Smooth muscle cell (in vitro differentiated cells): Measurements from ENCODE around the gene ELOB. TPM values are rescaled to one million over a fixed set of nuclear protein-coding genes. Genes with fewer than 3 reads are reported as not detected.

Experiments used
- DNase-seq: peaks from one replicate; lab custom pipeline; 2025; ENCODE audit not compliant: unreplicated experiment; lab: John Stamatoyannopoulos, UW
- H2AFZ ChIP-seq: fragments of 200-600 bp; sonication (generic); 2 replicates; pipeline ENCODE4 v1.6.0; 2016; ENCODE audit warnings: antibody characterized with exemption, low read depth, mild to moderate bottlenecking
- H3F3A ChIP-seq: fragments of 200-600 bp; sonication (generic); 2 replicates; pipeline ENCODE4 v1.6.0; 2017; ENCODE audit warnings: antibody characterized with exemption, low read depth
- H3K27ac ChIP-seq: fragments of 200-600 bp; sonication (generic); 2 replicates; pipeline ENCODE4 v1.5.1; 2016; ENCODE audit warnings: low read depth, mild to moderate bottlenecking
- H3K27me3 ChIP-seq: fragments of 200-600 bp; sonication (generic); 2 replicates; pipeline ENCODE4 v1.6.1; 2016; ENCODE audit warnings: low read depth, mild to moderate bottlenecking
- H3K36me3 ChIP-seq: fragments of 200-600 bp; sonication (generic); 2 replicates; pipeline ENCODE4 v1.5.1; 2016; ENCODE audit warnings: low read depth
- H3K4me1 ChIP-seq: fragments of 200-600 bp; sonication (generic); 2 replicates; pipeline ENCODE4 v1.5.1; 2016; ENCODE audit warnings: low read depth
- H3K4me2 ChIP-seq: fragments of 200-600 bp; sonication (generic); 2 replicates; pipeline ENCODE4 v1.6.0; 2016; ENCODE audit warnings: mild to moderate bottlenecking
- H3K4me3 ChIP-seq: fragments of 200-600 bp; sonication (generic); 2 replicates; pipeline ENCODE4 v1.5.1; 2016; ENCODE audit warnings: mild to moderate bottlenecking
- H3K79me2 ChIP-seq: fragments of 200-600 bp; sonication (generic); 2 replicates; pipeline ENCODE4 v1.6.0; 2016; ENCODE audit warnings: low read depth, mild to moderate bottlenecking
- H3K9ac ChIP-seq: fragments of 200-600 bp; sonication (generic); 2 replicates; pipeline ENCODE4 v1.6.0; 2016; ENCODE audit warnings: low read depth
- H3K9me3 ChIP-seq: fragments of 200-600 bp; sonication (generic); replicated peaks from 2 replicates; pipeline ENCODE4 v1.5.1; 2016; ENCODE audit warnings: low read depth
- H4K20me1 ChIP-seq: fragments of 200-600 bp; sonication (generic); 2 replicates; pipeline ENCODE4 v1.6.0; 2016; ENCODE audit warnings: low read depth
- CTCF ChIP-seq: fragments of 200-600 bp; sonication (generic); IDR thresholded peaks from 2 replicates; pipeline ENCODE4 v1.5.1; 2017; ENCODE audit warnings: borderline replicate concordance, mild to moderate bottlenecking, antibody characterized with exemption; ENCODE audit not compliant: insufficient read depth, poor library complexity, severe bottlenecking
- WGBS: methylation state at CpG from one replicate; pipeline ENCODE4 v1.1.7; 2016; ENCODE audit warnings: low lambda C conversion rate; 5-methylcytosine and 5-hydroxymethylcytosine counted together
- polyA plus RNA-seq: library from polyadenylated mRNA; unstranded; fragments of >200 nt; fragmentation: Nextera tagmentation; extraction: Ambion mirVana; gene quantifications from 2 replicates; pipeline ENCODE4 v1.2.1, GENCODE V29; 2016
- total RNA-seq: library from RNA; depleted of rRNA; stranded (reverse); fragments of >200 nt; gene quantifications from 2 replicates; pipeline ENCODE4 v1.2.3, GENCODE V29; 2014

Gene ELOB
- total and polyA plus RNA-seq, 2 experiments from 2014 or later, result 709 to 1,090 TPM

DNA sequence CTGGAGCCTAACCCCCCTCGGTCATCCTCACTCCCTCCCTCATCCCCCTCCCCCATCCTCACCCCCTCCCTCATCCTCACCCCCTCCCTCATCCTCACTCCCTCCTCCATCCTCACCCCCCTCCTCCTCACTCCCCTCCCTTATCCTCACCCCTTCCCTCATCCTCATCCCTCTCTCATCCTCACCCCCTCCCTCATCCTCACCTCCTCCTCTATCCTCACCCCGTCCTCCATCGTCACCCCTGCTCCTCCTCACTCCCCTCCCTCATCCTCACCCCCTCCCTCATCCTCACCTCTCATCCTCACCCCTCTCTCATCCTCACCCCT, 9.7 kb upstream of the ELOB start:
- Histone ChIP-seq H3K4me3 (no peak overlapping the region), H3K4me1 (no peaks in the 10 kb centered on the region), H3K9me3 (no peaks in the 10 kb centered on the region), H4K20me1 (no peaks in the 10 kb centered on the region), H3K36me3 (no peaks in the 10 kb centered on the region), H3K27me3 (peaks cover 18% of the 10 kb centered on the region), H3F3A (no peaks in the 10 kb centered on the region), H3K79me2 (no peaks in the 10 kb centered on the region), H3K9ac (no peak overlapping the region), H3K27ac (no peak overlapping the region), H3K4me2 (no peak overlapping the region), H2AFZ (no peak overlapping the region)
- no peak for DNase-seq
- TF ChIP-seq CTCF, result no peak
- WGBS, result no CpG with 5 or more reads among the region's 3 CpGs

GRCh38 chr16:2786061-2786825, 9.2 kb upstream of the ELOB start:
- DNase-seq, result no peak
- no peak overlapping the region for H3K4me2 ChIP-seq
- H3K79me2 ChIP-seq, result no peaks in the 10 kb centered on the region
- H3K4me3 ChIP-seq, result no peak overlapping the region
- H2AFZ ChIP-seq, result no peak overlapping the region
- H3K27me3 ChIP-seq, result peaks cover 18% of the 10 kb centered on the region
- H3K36me3 ChIP-seq, result no peaks in the 10 kb centered on the region
- H4K20me1 ChIP-seq, result no peaks in the 10 kb centered on the region
- no peak overlapping the region for H3K9ac ChIP-seq
- H3F3A ChIP-seq, result no peaks in the 10 kb centered on the region
- H3K27ac ChIP-seq, result no peak overlapping the region
- WGBS, result 86% methylated on average over 14 of the region's 15 CpGs
- H3K9me3 ChIP-seq, result no peaks in the 10 kb centered on the region
- TF ChIP-seq CTCF, result no peak
- H3K4me1 ChIP-seq, result no peaks in the 10 kb centered on the region

GRCh38 chr16:2785101-2785991, 8.3 kb upstream of the ELOB start:
- WGBS, result 93% methylated on average over 75 of the region's 79 CpGs
- Histone ChIP-seq H3K27ac (no peak overlapping the region), H3K4me1 (no peaks in the 10 kb centered on the region), H3K79me2 (no peaks in the 10 kb centered on the region), H3F3A (no peaks in the 10 kb centered on the region), H3K9me3 (no peaks in the 10 kb centered on the region), H3K9ac (no peak overlapping the region), H3K4me2 (no peak overlapping the region), H3K4me3 (no peak overlapping the region), H3K27me3 (peaks cover 10% of the 10 kb centered on the region), H2AFZ (no peak overlapping the region), H3K36me3 (no peaks in the 10 kb centered on the region), H4K20me1 (no peaks in the 10 kb centered on the region)
- no peak for TF ChIP-seq CTCF
- no peak for DNase-seq
